AG04449 (cell line): ENCODE data around the gene FUT8.

Experiments
- CTCF ChIA-PET: fragments of 350-600 bp; formaldehyde crosslinking; extraction: SDS; loops from one replicate; lab custom pipeline; 2021; ENCODE audit warnings: antibody characterized with exemption; lab: Yijun Ruan, JAX
- POLR2A ChIA-PET: fragments of 400-600, 350-600 bp; formaldehyde crosslinking; extraction: SDS; loops from one replicate; lab custom pipeline; 2020; ENCODE audit warnings: antibody characterized with exemption, inconsistent platforms; lab: Yijun Ruan, JAX
- DNase-seq: peaks from one replicate; pipeline ENCODE4 v3.0.0-alpha.2; 2010; ENCODE audit warnings: low read depth, low spot score
- H3K4me3 ChIP-seq: 2 replicates; pipeline ENCODE4 v1.5.1; 2011; ENCODE audit warnings: low read depth, mild to moderate bottlenecking, control low read depth, low read length
- TF ChIP-seq, protein P1 (sequence below): IDR thresholded peaks from one replicate; pipeline ENCODE4 v1.5.1; 2011; ENCODE audit warnings: mild to moderate bottlenecking, moderate library complexity, low read length, control low read depth, inconsistent platforms; ENCODE audit not compliant: insufficient read depth; ENCODE audit errors: missing control alignments

Gene FUT8

DNA sequence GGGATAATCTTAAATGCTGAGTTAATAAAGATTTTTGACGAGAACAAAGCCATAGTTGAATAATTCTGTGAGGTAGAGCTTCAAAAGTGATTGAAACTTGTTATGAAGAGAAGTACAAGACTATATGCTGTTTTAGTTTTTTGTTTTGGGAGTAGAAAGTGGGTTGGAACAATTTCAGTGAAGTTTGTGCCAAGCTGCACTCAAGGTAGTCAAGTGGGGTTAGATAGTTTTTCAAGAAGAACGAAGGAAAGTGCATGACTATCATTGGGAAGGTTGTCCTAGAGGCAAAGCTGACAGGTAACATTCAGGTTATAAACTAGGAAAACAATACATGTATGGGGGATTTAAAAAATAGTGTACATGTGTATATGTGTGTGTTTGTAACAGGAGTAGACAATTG is 16.2 kb downstream of the FUT8 start:
- H3K4me3 ChIP-seq = no peak overlapping the region
- TF ChIP-seq, protein P1, sequence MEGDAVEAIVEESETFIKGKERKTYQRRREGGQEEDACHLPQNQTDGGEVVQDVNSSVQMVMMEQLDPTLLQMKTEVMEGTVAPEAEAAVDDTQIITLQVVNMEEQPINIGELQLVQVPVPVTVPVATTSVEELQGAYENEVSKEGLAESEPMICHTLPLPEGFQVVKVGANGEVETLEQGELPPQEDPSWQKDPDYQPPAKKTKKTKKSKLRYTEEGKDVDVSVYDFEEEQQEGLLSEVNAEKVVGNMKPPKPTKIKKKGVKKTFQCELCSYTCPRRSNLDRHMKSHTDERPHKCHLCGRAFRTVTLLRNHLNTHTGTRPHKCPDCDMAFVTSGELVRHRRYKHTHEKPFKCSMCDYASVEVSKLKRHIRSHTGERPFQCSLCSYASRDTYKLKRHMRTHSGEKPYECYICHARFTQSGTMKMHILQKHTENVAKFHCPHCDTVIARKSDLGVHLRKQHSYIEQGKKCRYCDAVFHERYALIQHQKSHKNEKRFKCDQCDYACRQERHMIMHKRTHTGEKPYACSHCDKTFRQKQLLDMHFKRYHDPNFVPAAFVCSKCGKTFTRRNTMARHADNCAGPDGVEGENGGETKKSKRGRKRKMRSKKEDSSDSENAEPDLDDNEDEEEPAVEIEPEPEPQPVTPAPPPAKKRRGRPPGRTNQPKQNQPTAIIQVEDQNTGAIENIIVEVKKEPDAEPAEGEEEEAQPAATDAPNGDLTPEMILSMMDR = no peak
- POLR2A ChIA-PET = no interaction called here
- CTCF ChIA-PET = interaction anchor here (1.1 to 2.3 kb wide), 5 partner anchors 10 to 529 kb away, joined by 3 to 13 read pairs (median 4); no protein-coding TSS in a partner anchor
- DNase-seq = no peak

DNA sequence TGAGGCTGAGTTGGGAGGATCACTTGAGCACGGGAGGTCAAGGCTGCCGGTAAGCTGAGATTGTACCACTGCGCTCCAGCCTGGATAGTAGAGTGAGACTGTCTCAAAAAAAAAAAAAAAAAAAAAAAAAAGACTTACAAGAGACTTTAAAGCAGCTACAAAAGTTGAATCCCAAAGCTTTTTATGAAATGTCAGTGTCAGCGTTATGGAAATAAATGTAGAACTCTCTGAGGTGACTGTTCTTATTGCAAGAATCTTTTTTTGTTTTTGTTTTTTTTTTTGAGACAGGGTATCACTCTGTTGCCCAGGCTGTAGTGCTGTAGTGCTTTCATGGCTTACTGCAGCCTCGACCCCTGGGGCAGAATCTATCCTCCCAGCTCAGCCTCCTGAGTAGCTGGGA is 17.2 kb downstream of the FUT8 start:
- TF ChIP-seq, protein P1 = no peak
- H3K4me3 ChIP-seq = no peak overlapping the region
- CTCF ChIA-PET = interaction anchor here (0.7 to 1.9 kb wide), 4 partner anchors 14 to 1923 kb away, joined by 3 to 4 read pairs (median 4); no protein-coding TSS in a partner anchor
- POLR2A ChIA-PET = no interaction called here
- DNase-seq = no peak

DNA sequence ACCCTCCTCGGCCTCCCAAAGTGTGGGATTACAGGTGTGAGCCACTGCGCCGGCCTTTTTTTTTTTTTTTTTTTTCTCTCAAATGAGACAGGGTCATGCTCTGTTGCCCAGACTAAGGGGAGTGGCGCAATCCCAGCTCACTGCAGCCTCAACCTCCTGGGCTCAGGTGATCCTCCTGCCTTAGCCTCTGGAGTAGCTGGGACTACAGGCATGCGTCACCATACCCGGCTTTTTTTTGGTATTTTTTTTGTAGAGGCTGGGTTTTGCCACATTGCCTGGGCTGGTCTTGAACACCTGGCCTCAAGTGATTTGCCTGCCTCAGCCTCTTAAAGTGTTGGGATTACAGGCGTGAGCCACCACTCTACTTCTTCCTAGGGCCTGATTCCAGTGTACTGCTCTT is 18.7 kb downstream of the FUT8 start:
- no peak for DNase-seq
- TF ChIP-seq, protein P1 = no peak
- ChIA-PET CTCF (interaction anchor here (1.0 to 1.9 kb wide), 2 partner anchors 395 to 528 kb away, joined by 3 to 4 read pairs; no protein-coding TSS in a partner anchor), POLR2A (no interaction called here)
- H3K4me3 ChIP-seq = no peak overlapping the region

DNA sequence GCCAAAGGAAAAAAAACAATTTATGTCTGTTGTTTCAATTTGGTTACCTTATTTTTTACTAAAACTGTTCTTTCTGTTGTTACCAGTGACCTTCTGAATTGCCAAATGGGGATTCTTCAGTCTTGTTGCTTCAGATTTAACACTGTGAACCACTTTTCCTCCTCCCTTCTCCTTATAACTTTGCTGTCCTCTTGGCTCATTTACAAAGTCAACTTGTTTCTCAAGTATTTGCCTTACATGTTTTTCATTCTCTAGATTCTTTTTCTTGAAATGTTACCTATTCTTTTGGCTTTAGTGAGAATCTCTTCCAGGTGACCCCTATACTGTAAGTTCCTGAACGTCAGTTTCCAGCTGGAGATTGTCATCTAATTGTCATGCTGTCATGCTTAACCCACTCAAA is 19.4 kb downstream of the FUT8 start:
- CTCF ChIA-PET = interaction anchor here (1.5 kb wide), 1 partner anchor 529 kb away, joined by 3 read pairs; no protein-coding TSS in a partner anchor
- no peak for DNase-seq
- H3K4me3 ChIP-seq = no peak overlapping the region
- TF ChIP-seq, protein P1 = no peak
- POLR2A ChIA-PET = no interaction called here

DNA sequence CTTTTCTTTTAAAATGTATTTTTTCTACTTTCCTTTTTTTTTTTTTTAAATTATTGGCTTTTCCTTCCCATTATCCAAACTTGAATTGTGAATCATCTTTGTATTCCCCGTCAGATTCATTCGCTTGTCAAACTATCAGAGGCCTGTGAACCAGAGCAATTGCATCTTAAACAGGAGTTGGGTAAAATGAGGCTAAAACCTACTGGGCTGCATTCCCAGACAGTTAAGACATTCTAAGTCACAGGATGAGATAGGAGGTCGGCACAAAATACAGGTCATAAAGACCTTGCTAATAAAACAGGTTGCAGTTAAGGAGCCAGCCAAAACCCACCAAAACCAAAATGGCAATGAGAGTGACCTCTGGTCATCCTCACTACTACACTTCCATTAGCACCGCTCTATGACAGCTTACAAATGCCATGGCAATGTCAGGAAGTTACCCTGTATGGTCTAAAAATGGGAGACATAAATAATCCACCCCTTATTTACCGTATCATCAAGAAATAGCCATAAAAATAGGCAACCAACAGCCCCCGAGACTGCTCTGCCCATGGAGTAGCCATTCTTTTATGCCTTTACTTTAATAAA is 19.9 kb downstream of the FUT8 start:
- TF ChIP-seq, protein P1 = no peak
- ChIA-PET CTCF (interaction anchor here (1.2 to 1.5 kb wide), 2 partner anchors 392 to 528 kb away, joined by 3 to 5 read pairs; no protein-coding TSS in a partner anchor), POLR2A (no interaction called here)
- no peak overlapping the region for H3K4me3 ChIP-seq
- DNase-seq = no peak

DNA sequence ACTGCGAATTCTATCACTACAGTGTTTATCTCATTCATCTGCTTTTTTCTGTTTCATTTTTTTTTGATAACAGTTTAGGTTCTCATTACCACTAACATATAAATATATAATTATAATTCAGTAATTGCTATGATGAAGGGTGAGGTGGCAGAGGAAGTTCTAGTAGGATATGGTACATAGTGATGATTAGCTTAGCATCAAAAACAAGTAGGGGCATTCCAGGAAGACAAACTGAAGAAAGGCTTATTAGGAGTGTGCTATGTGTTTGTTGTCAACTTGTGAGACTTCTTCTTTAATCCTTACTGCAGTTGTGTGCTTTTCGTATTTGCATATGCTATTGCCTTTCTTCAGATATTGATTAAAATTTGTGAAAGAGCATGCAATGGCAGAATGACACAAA is 20.6 kb downstream of the FUT8 start:
- TF ChIP-seq, protein P1 = no peak
- CTCF ChIA-PET = interaction anchor here (0.7 to 1.5 kb wide), 4 partner anchors 10 to 527 kb away, joined by 3 to 5 read pairs (median 4); no protein-coding TSS in a partner anchor

More for the DNA sequence above, 20.6 kb downstream of the FUT8 start:
- no peak for DNase-seq
- H3K4me3 ChIP-seq = no peak overlapping the region
- POLR2A ChIA-PET = no interaction called here
